EL (cell line): ENCODE measurements around the gene SBK1.
"Not testable (repeated sequence)": the region's sequence is repeated elsewhere in the genome, so short reads cannot be mapped to it uniquely, and the experiment has no call there.

Experiments used
- DNase-seq: peaks from one replicate; pipeline ENCODE4 v3.0.0-alpha.2; 2016

Gene SBK1

GRCh38 chr16:28291651-28292626 lies at the start of gene SBK1:
Gene SBK1, plus strand, starts transcription at chr16:28292525. Its CDS starts 24,867 bp downstream, at chr16:28317392.
- DNase-seq = peak; percentile 71

- not testable (repeated sequence) for DNase-seq
Observed at GRCh38 chr16:28249483-28249882, 42.8 kb upstream of the SBK1 start.

- no peak for DNase-seq
Observed at GRCh38 chr16:28250999-28251398, 41.3 kb upstream of the SBK1 start.

GRCh38 chr16:28254158-28254557 lies 38.2 kb upstream of the SBK1 start:
- DNase-seq = no peak

- DNase-seq = no peak
Observed at GRCh38 chr16:28255838-28256237, 36.5 kb upstream of the SBK1 start.

GRCh38 chr16:28257256-28257655 lies 35.1 kb upstream of the SBK1 start:
- no peak for DNase-seq

GRCh38 chr16:28258567-28258966 lies 33.8 kb upstream of the SBK1 start:
- no peak for DNase-seq

- no peak for DNase-seq
Observed at GRCh38 chr16:28259091-28259780, 33.1 kb upstream of the SBK1 start.

GRCh38 chr16:28259781-28260150 lies 32.6 kb upstream of the SBK1 start:
- DNase-seq = no peak

- no peak for DNase-seq
Observed at GRCh38 chr16:28260193-28260592, 32.1 kb upstream of the SBK1 start.

GRCh38 chr16:28261942-28262341 lies 30.4 kb upstream of the SBK1 start:
- no peak for DNase-seq

GRCh38 chr16:28263305-28263704 lies 29.0 kb upstream of the SBK1 start:
- DNase-seq = no peak

- peak; percentile 21 for DNase-seq
Observed at GRCh38 chr16:28264656-28265055, 27.7 kb upstream of the SBK1 start.

- DNase-seq = no peak
Observed at GRCh38 chr16:28265822-28266221, 26.5 kb upstream of the SBK1 start.

GRCh38 chr16:28267356-28267755 lies 25.0 kb upstream of the SBK1 start:
- DNase-seq = no peak

- DNase-seq = no peak
Observed at GRCh38 chr16:28273511-28273910, 18.8 kb upstream of the SBK1 start.

- DNase-seq = no peak
Observed at GRCh38 chr16:28274676-28275075, 17.6 kb upstream of the SBK1 start.

GRCh38 chr16:28276301-28276700 lies 16.0 kb upstream of the SBK1 start:
- DNase-seq = no peak

- DNase-seq = peak; percentile 74
Observed at GRCh38 chr16:28277537-28278388, 14.6 kb upstream of the SBK1 start.

- no peak for DNase-seq
Observed at GRCh38 chr16:28279006-28279405, 13.3 kb upstream of the SBK1 start.

GRCh38 chr16:28280881-28281836 lies 11.2 kb upstream of the SBK1 start:
- no peak for DNase-seq

GRCh38 chr16:28282045-28282444 lies 10.3 kb upstream of the SBK1 start:
- no peak for DNase-seq
